H1 (cell line): ENCODE results near the gene ZDHHC5. TPM values are rescaled to one million over a fixed set of nuclear protein-coding genes. Genes with fewer than 3 reads are reported as not detected.

Source experiments
- CTCF ChIA-PET: fragments of 300-600 bp; sonication (Branson Sonifier 250); formaldehyde crosslinking; loops from one replicate; lab custom pipeline; 2021; ENCODE audit not compliant: partially characterized antibody; lab: Charles Lee
- POLR2A ChIA-PET: fragments of 300-600 bp; sonication (Branson Sonifier 250); formaldehyde crosslinking; loops from one replicate; lab custom pipeline; 2021; ENCODE audit warnings: inconsistent platforms; ENCODE audit not compliant: partially characterized antibody; lab: Charles Lee
- DNase-seq, 2 experiments: peaks; one replicate each; pipeline versions ENCODE4 v3.0.0 to v3.0.0-alpha.2; 2010 to 2022; ENCODE audit warnings: low spot score in 2 of 2, low read depth in 1 of 2, mixed read lengths in 1 of 2
- FAIRE-seq: peaks from 2 replicates; lab custom pipeline; 2011; peaks lifted over from hg19 to GRCh38; lab: Jason Lieb, UNC
- H2AFZ ChIP-seq: 2 replicates; pipeline ENCODE4 v1.8.1; 2012; ENCODE audit warnings: low read length, inconsistent platforms
- H2AK5ac ChIP-seq: 2 replicates; pipeline ENCODE4 v1.6.1; 2013; ENCODE audit warnings: low read depth, low read length
- H2BK120ac ChIP-seq: replicated peaks from 2 replicates; pipeline ENCODE3; 2013; ENCODE audit warnings: low read depth, low read length, inconsistent platforms
- H2BK12ac ChIP-seq: 2 replicates; pipeline ENCODE4 v1.6.1; 2013; ENCODE audit warnings: low read depth, low read length
- H2BK15ac ChIP-seq: 2 replicates; pipeline ENCODE4 v1.6.1; 2013; ENCODE audit warnings: low read length
- H2BK20ac ChIP-seq: 2 replicates; pipeline ENCODE4 v1.6.1; 2013; ENCODE audit warnings: low read length
- H2BK5ac ChIP-seq: 2 replicates; pipeline ENCODE4 v1.6.1; 2013; ENCODE audit warnings: low read depth, low read length
- H3K14ac ChIP-seq: 2 replicates; pipeline ENCODE4 v1.6.1; 2013; ENCODE audit warnings: inconsistent platforms; ENCODE audit not compliant: insufficient read length
- H3K18ac ChIP-seq: 2 replicates; pipeline ENCODE4 v1.6.1; 2013; ENCODE audit warnings: low read length; ENCODE audit errors: extremely low read depth
- H3K23ac ChIP-seq: 2 replicates; pipeline ENCODE4 v1.6.1; 2013; ENCODE audit warnings: inconsistent platforms; ENCODE audit not compliant: insufficient read length
- H3K23me2 ChIP-seq: 2 replicates; pipeline ENCODE4 v1.6.1; 2013; ENCODE audit warnings: low read depth, low read length
- H3K27ac ChIP-seq: 2 replicates; pipeline ENCODE4 v1.6.1; 2011; ENCODE audit warnings: low read depth, low read length, inconsistent platforms
- H3K27me3 ChIP-seq, 4 experiments: replicated peaks in 1 of 4; 1 replicate in 1 of 4; 2 replicates in 3 of 4; pipeline versions ENCODE4 v1.6.1 to v1.8.1; 2011 to 2013; ENCODE audit warnings: low read length in 3 of 4, mild to moderate bottlenecking in 3 of 4, inconsistent platforms in 2 of 4, mixed read lengths in 2 of 4, moderate library complexity in 1 of 4; ENCODE audit not compliant: control insufficient read depth in 3 of 4, insufficient read depth in 3 of 4; ENCODE audit errors: extremely low read depth in 1 of 4
- H3K36me3 ChIP-seq, 4 experiments: 2 replicates each; pipeline versions ENCODE4 v1.6.1 to v1.8.1; 2011 to 2013; ENCODE audit warnings: mild to moderate bottlenecking in 4 of 4, low read length in 3 of 4, moderate library complexity in 2 of 4, control low read depth in 1 of 4, inconsistent platforms in 1 of 4; ENCODE audit not compliant: insufficient read depth in 4 of 4, control insufficient read depth in 2 of 4
- H3K4ac ChIP-seq: replicated peaks from 2 replicates; pipeline ENCODE3; 2013; ENCODE audit warnings: low read length, low read depth, mixed read lengths, inconsistent platforms; ENCODE audit not compliant: insufficient read length
- H3K4me1 ChIP-seq, 4 experiments: replicated peaks in 1 of 4; 1 replicate in 1 of 4; 2 replicates in 3 of 4; pipeline versions ENCODE4 v1.6.1 to v1.8.1; 2011 to 2013; ENCODE audit warnings: low read length in 3 of 4, inconsistent platforms in 2 of 4, mixed read lengths in 1 of 4; ENCODE audit not compliant: insufficient read depth in 4 of 4, control insufficient read depth in 3 of 4
- H3K4me2 ChIP-seq, 2 experiments: 2 replicates each; pipeline versions ENCODE4 v1.6.1 to v1.8.1; 2011 to 2013; ENCODE audit warnings: low read depth in 2 of 2, low read length in 2 of 2, control low read depth in 1 of 2, inconsistent platforms in 1 of 2, mild to moderate bottlenecking in 1 of 2; ENCODE audit not compliant: insufficient read depth in 1 of 2
- H3K4me3 ChIP-seq, 4 experiments: fragments of 200-600, 300-600 bp in 1 of 4; sonication (generic), shearing (Covaris generic), sonication (Bioruptor Twin) in 1 of 4; 2 replicates each; pipeline versions ENCODE4 v1.5.1 to v1.8.1; 2011 to 2016; ENCODE audit warnings: low read length in 4 of 4, low read depth in 3 of 4, control low read depth in 2 of 4, inconsistent platforms in 2 of 4, mild to moderate bottlenecking in 2 of 4, mixed read lengths in 1 of 4, moderate library complexity in 1 of 4; ENCODE audit not compliant: insufficient read depth in 2 of 4; ENCODE audit errors: extremely low read depth in 1 of 4
- H3K56ac ChIP-seq: replicated peaks from 2 replicates; pipeline ENCODE3; 2013; ENCODE audit warnings: low read depth, mild to moderate bottlenecking, mixed read lengths, low read length, inconsistent platforms; ENCODE audit not compliant: insufficient read length
- H3K79me1 ChIP-seq: 2 replicates; pipeline ENCODE4 v1.6.1; 2013; ENCODE audit warnings: low read depth, low read length, control low read depth
- H3K79me2 ChIP-seq, 2 experiments: 2 replicates each; pipeline versions ENCODE4 v1.6.1 to v1.8.1; 2012 to 2013; ENCODE audit warnings: low read length in 2 of 2, mild to moderate bottlenecking in 2 of 2, inconsistent platforms in 1 of 2; ENCODE audit not compliant: insufficient read depth in 2 of 2, control insufficient read depth in 1 of 2
- H3K9ac ChIP-seq, 4 experiments: replicated peaks in 1 of 4; 1 replicate in 1 of 4; 2 replicates in 3 of 4; pipeline versions ENCODE4 v1.6.1 to v1.8.1; 2011 to 2013; ENCODE audit warnings: low read depth in 3 of 4, low read length in 3 of 4, control low read depth in 2 of 4, mild to moderate bottlenecking in 2 of 4, moderate library complexity in 2 of 4, inconsistent platforms in 1 of 4; ENCODE audit errors: extremely low read depth in 1 of 4
- H3K9me3 ChIP-seq, 2 experiments: 2 replicates each; pipeline versions ENCODE4 v1.6.1 to v1.8.1; 2012 to 2013; ENCODE audit warnings: mild to moderate bottlenecking in 2 of 2, moderate library complexity in 2 of 2, control low read depth in 1 of 2, inconsistent platforms in 1 of 2, low read depth in 1 of 2, low read length in 1 of 2, mixed read lengths in 1 of 2; ENCODE audit not compliant: insufficient read depth in 2 of 2
- H4K20me1 ChIP-seq, 2 experiments: replicated peaks in 1 of 2; 2 replicates each; pipeline versions ENCODE3 to v1.8.1; 2011 to 2013; ENCODE audit warnings: inconsistent platforms in 2 of 2, low read length in 2 of 2, mild to moderate bottlenecking in 1 of 2; ENCODE audit not compliant: insufficient read depth in 2 of 2, control insufficient read depth in 1 of 2
- H4K5ac ChIP-seq: 2 replicates; pipeline ENCODE4 v1.6.1; 2013; ENCODE audit warnings: low read length, low read depth, mixed read lengths, inconsistent platforms; ENCODE audit not compliant: insufficient read length
- H4K8ac ChIP-seq: 2 replicates; pipeline ENCODE4 v1.8.0; 2013; ENCODE audit warnings: mild to moderate bottlenecking, moderate library complexity, low read length, inconsistent platforms; ENCODE audit not compliant: insufficient read depth; ENCODE audit errors: extremely low read depth
- H4K91ac ChIP-seq: replicated peaks from 2 replicates; pipeline ENCODE3; 2013; ENCODE audit warnings: low read length, mixed read lengths, inconsistent platforms; ENCODE audit not compliant: insufficient read length
- BACH1 ChIP-seq: IDR thresholded peaks from 2 replicates; pipeline ENCODE4 v1.6.1; 2012; ENCODE audit warnings: low read length, improper control_type of control experiment
- CHD2 ChIP-seq: IDR thresholded peaks from 2 replicates; pipeline ENCODE4 v1.6.1; 2012; ENCODE audit warnings: low read length, improper control_type of control experiment
- CTBP2 ChIP-seq: IDR thresholded peaks from 2 replicates; pipeline ENCODE4 v1.7.0; 2011; ENCODE audit warnings: borderline replicate concordance, mild to moderate bottlenecking, moderate library complexity, mixed read lengths, low read length; ENCODE audit not compliant: insufficient read depth, insufficient read length
- HDAC2 ChIP-seq, 2 experiments: fragments of 300-600 bp in 1 of 2; sonication (generic) in 1 of 2; IDR thresholded peaks; 2 replicates each; pipeline ENCODE4 v1.6.1; 2011 to 2012; ENCODE audit warnings: low read depth in 2 of 2, low read length in 2 of 2, mild to moderate bottlenecking in 2 of 2, moderate library complexity in 2 of 2, borderline replicate concordance in 1 of 2, inconsistent platforms in 1 of 2
- NANOG ChIP-seq: IDR thresholded peaks from 2 replicates; pipeline ENCODE4 v1.6.1; 2011; ENCODE audit warnings: low read length, low read depth, mild to moderate bottlenecking, inconsistent platforms; ENCODE audit not compliant: insufficient read depth, poor library complexity, severe bottlenecking
- POLR2AphosphoS5 ChIP-seq: IDR thresholded peaks from 2 replicates; pipeline ENCODE4 v1.6.1; 2011; ENCODE audit warnings: low read depth, low read length
- RXRA ChIP-seq: IDR thresholded peaks from 2 replicates; pipeline ENCODE4 v1.6.1; 2011; ENCODE audit warnings: low read depth, mild to moderate bottlenecking, low read length, moderate library complexity; ENCODE audit not compliant: insufficient read depth
- TAF7 ChIP-seq: optimal IDR thresholded peaks from 2 replicates; pipeline ENCODE3; 2011; ENCODE audit warnings: low read depth, mild to moderate bottlenecking, inconsistent platforms, low read length, moderate library complexity, borderline replicate concordance
- WGBS, 2 experiments: shearing (Covaris generic) in 1 of 2; methylation state at CpG; one replicate each; pipeline versions ENCODE4 v1.1.6 to v1.1.7; 2013 to 2015; ENCODE audit warnings: low lambda C conversion rate in 2 of 2, mixed read lengths in 2 of 2, inconsistent platforms in 1 of 2, low coverage in 1 of 2, missing lambda C conversion rate in 1 of 2; ENCODE audit not compliant: insufficient replicate concordance in 2 of 2, insufficient coverage in 1 of 2, insufficient read length in 1 of 2; ENCODE audit errors: extremely low coverage in 1 of 2, missing lambda C conversion rate in 1 of 2; 5-methylcytosine and 5-hydroxymethylcytosine counted together
- polyA plus RNA-seq, 7 experiments: library from polyadenylated mRNA; depleted of rRNA in 3 of 7; stranded (reverse) in 5 of 7; unstranded in 2 of 7; fragments of >200 nt in 5 of 7; fragments of 200-250 nt in 2 of 7; gene quantifications; 1 replicate in 5 of 7; 2 replicates in 1 of 7; 4 replicates in 1 of 7; pipeline versions ENCODE4 v1.2.1 to v1.2.3, GENCODE V29; 2011 to 2013; ENCODE audit warnings: missing spikeins in 2 of 7, mixed read lengths in 2 of 7
- total RNA-seq: library from RNA; stranded (reverse); fragmentation: NEBNext Ultra II Directional; extraction: Animal tissue kit (Norgen Biotek cat#: 25700); gene quantifications from 2 replicates; pipeline ENCODE4 v1.2.1, GENCODE V29; 2021

The ZDHHC5 gene
- total and polyA plus RNA-seq, 2 of the 8 experiments (the other 6 are each of a cell fraction or from before 2014, with no cell fraction given), result 40.0 to 56.3 TPM

DNA sequence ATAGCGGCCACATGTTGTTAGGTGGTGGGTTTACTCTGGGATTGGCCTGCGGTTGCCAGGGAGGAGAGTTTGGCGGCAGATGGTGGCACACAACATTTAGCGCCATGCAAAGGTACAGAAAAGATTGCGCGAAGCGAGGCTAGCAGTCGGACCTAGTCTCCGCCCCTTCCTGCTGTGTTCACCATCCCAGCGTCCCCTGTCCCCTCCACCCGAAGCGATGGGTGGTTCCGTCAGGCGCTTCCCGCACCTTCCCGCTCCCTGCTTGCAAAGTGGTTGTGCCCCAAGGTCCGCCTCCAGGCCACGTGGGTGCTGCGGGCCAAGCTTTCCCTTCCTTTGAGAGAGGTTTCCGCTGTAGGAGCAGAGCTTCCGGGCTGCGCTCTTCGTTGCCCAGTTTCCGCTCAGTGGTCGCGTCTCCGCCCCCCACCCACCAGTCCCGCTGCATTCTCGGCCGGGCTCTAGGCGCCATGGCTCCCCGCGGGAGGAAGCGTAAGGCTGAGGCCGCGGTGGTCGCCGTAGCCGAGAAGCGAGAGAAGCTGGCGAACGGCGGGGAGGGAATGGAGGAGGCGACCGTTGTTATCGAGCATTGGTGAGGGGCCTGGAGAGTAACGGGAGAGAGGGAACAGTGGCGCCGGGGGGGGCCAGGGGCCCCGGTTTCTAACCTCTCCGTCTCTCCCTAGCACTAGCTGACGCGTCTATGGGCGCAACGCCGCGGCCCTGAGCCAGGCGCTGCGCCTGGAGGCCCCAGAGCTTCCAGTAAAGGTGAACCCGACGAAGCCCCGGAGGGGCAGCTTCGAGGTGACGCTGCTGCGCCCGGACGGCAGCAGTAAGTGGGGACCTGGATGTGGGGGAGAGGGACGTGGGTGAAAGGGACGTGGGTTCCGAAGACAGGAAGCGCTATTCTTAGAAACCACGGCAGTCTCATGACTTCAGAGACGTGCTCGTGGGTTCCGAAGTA, 73.5 kb downstream of the ZDHHC5 start, which contains the start of gene SELENOH:
SELENOH (plus strand) TSS at position 360 of the 955 bp plus-strand sequence; CDS start at position 465, 105 bp downstream.
- Histone ChIP-seq H3K4me3 (peak within 1 kb of the TSS; percentile 76 to 99 (median 92)), H2BK5ac (peak within 1 kb of the TSS; percentile 72), H2AK5ac (no peak within 1 kb of the TSS), H4K5ac (peak within 1 kb of the TSS; percentile 77), H3K9me3 (no peaks in the 10 kb centered on the region), H3K9ac (peak within 1 kb of the TSS; percentile 76 to 90 (median 88)), H3K56ac (peak within 1 kb of the TSS; percentile 65), H3K36me3 (peaks cover 15 to 52% (median 39%) of the 10 kb centered on the region in 4 experiments), H2AFZ (peak within 1 kb of the TSS; percentile 71; the same call in 1 of the 2 replicates), H3K14ac (no peak within 1 kb of the TSS), H2BK12ac (no peak within 1 kb of the TSS), H2BK20ac (no peak within 1 kb of the TSS), H3K79me2 (peaks cover 0 to 14% of the 10 kb centered on the region in 2 experiments; a peak in 3 of 4 replicates), H3K79me1 (no peaks in the 10 kb centered on the region; the same call in 1 of the 2 replicates), H3K23me2 (no peaks in the 10 kb centered on the region; the same call in 1 of the 2 replicates), H3K4ac (peak within 1 kb of the TSS; percentile 71), H3K4me2 (peak within 1 kb of the TSS; percentile 65 to 88), H2BK120ac (peak within 1 kb of the TSS; percentile 18), H4K91ac (peak within 1 kb of the TSS; percentile 51), H4K8ac (peak within 1 kb of the TSS; percentile 91), H4K20me1 (peaks cover 0 to 4% of the 10 kb centered on the region in 2 experiments), H3K27me3 (no peaks in the 10 kb centered on the region), H2BK15ac (no peak within 1 kb of the TSS), H3K27ac (peak within 1 kb of the TSS; percentile 83), H3K4me1 (peaks cover 0 to 9% (median 3%) of the 10 kb centered on the region in 4 experiments; a peak in 4 of 7 replicates), H3K18ac (peak within 1 kb of the TSS; percentile 54; the same call in 1 of the 2 replicates), H3K23ac (no peak within 1 kb of the TSS)
- POLR2A ChIA-PET, result interaction anchor here (0.6 to 5.8 kb wide), 42 partner anchors 9 to 315 kb away, joined by 3 to 30 read pairs (median 4); partner anchors contain the start of genes BTBD18, CTNND1, MED19 and RTN4RL2
- 2% methylated on average over 75 of the region's 75 CpGs; no CpG with 5 or more reads in 1 of the 2 experiments for WGBS, 2 experiments
- peak; percentile 36 for FAIRE-seq
- DNase-seq, result peak; percentile 95 to 99
- CTCF ChIA-PET, result interaction anchor here (0.6 to 12.1 kb wide), 5 partner anchors 10 to 60 kb away, joined by 3 to 182 read pairs (median 6); partner anchors contain the start of gene BTBD18
- TF ChIP-seq CTBP2 (peak; percentile 77), CHD2 (peak; percentile 81), POLR2AphosphoS5 (peak; percentile 94), HDAC2 (IDR thresholded peaks at IDR 0.05; ENCODE audit: borderline replicate concordance in 1 of 2, low read depth in 2 of 2, low read length in 2 of 2) (peak; percentile 41 to 54; a peak in 1 of 4 replicates), TAF7 (peak; percentile 96), RXRA (no peak), NANOG (no peak), BACH1 (no peak)
